NB4 (cell line): ENCODE data around the gene ADH1B.

Experiments
- CTCF ChIP-seq: IDR thresholded peaks from one replicate; pipeline ENCODE4 v1.5.1; 2012; ENCODE audit warnings: low read depth, low read length
- POLR2A ChIP-seq: IDR thresholded peaks from 2 replicates; pipeline ENCODE4 v1.6.1; 2011; ENCODE audit warnings: mild to moderate bottlenecking; ENCODE audit not compliant: insufficient read length; ENCODE audit errors: extremely low read depth

GRCh38 chr4:99339172-99339571 lies 18.0 kb upstream of the ADH1B start:
- TF ChIP-seq POLR2A (no peak), CTCF (no peak)
